ENCODE measurements around the gene MAMDC2. TPM values are rescaled to one million over a fixed set of nuclear protein-coding genes. Genes with fewer than 3 reads are reported as not detected.

Gene MAMDC2
- polyA plus RNA-seq, 2 of the 4 experiments (the other 2 are of a cell fraction) = 0.30 to 0.34 TPM

DNA sequence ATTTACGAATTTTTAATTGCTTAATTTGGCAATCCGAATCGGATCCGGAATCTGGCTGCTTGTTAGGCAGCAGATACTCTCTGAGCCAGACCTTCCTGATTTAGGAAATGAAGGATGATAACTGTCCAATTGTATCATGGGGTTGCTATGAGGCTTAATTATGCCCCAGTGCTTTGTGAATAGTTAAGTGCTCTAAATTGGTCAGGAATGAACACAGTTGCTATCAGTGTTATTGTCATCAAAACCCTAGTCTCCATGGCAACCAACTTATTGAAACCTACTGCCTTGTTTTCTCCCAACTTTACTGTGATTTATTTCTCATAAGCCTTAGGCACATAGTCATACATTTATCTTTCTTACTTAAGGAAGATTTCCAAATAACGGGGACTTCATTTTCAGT, 47.9 kb downstream of the MAMDC2 start:
- no peak for FAIRE-seq
- WGBS (ENCODE audit: missing lambda C conversion rate) = 58% methylated on average over 5 of the region's 5 CpGs
- ChIA-PET CTCF (no interaction called here), POLR2A (no interaction called here)
- H3K9me3 ChIP-seq = no peaks in the 10 kb centered on the region
- no peak overlapping the region for H3K4me3 ChIP-seq
- ATAC-seq = no peak
- TF ChIP-seq CEBPB (IDR thresholded peaks at IDR 0.05) (no peak), E2F6 (IDR thresholded peaks at IDR 0.05; ENCODE audit: borderline replicate concordance, low read depth) (no peak), CTCF (IDR thresholded peaks at IDR 0.05) (no peak), SREBF2 (IDR thresholded peaks at IDR 0.05) (no peak), PHF8 (IDR thresholded peaks at IDR 0.05; ENCODE audit: borderline replicate concordance, low read depth) (no peak), HES2 (IDR thresholded peaks at IDR 0.05) (no peak), ZFP36 (IDR thresholded peaks at IDR 0.05; ENCODE audit: borderline replicate concordance, partially characterized antibody) (no peak), ELK1 (IDR thresholded peaks at IDR 0.05; ENCODE audit: low read depth, low read length) (no peak), HOXB5 (CRISPR knock-in tag; IDR thresholded peaks at IDR 0.05) (no peak), SMC3 (IDR thresholded peaks at IDR 0.05) (no peak), NR3C1 (IDR thresholded peaks at IDR 0.05) (no peak), RAD21 (conservative IDR thresholded peaks at IDR 0.05 in 1 of 2, IDR thresholded peaks at IDR 0.05 in 1 of 2) (no peak), HEYL (CRISPR knock-in tag; IDR thresholded peaks at IDR 0.05) (no peak), TFCP2L1 (CRISPR knock-in tag; IDR thresholded peaks at IDR 0.05) (no peak)
- TF ChIP-seq, protein P1, sequence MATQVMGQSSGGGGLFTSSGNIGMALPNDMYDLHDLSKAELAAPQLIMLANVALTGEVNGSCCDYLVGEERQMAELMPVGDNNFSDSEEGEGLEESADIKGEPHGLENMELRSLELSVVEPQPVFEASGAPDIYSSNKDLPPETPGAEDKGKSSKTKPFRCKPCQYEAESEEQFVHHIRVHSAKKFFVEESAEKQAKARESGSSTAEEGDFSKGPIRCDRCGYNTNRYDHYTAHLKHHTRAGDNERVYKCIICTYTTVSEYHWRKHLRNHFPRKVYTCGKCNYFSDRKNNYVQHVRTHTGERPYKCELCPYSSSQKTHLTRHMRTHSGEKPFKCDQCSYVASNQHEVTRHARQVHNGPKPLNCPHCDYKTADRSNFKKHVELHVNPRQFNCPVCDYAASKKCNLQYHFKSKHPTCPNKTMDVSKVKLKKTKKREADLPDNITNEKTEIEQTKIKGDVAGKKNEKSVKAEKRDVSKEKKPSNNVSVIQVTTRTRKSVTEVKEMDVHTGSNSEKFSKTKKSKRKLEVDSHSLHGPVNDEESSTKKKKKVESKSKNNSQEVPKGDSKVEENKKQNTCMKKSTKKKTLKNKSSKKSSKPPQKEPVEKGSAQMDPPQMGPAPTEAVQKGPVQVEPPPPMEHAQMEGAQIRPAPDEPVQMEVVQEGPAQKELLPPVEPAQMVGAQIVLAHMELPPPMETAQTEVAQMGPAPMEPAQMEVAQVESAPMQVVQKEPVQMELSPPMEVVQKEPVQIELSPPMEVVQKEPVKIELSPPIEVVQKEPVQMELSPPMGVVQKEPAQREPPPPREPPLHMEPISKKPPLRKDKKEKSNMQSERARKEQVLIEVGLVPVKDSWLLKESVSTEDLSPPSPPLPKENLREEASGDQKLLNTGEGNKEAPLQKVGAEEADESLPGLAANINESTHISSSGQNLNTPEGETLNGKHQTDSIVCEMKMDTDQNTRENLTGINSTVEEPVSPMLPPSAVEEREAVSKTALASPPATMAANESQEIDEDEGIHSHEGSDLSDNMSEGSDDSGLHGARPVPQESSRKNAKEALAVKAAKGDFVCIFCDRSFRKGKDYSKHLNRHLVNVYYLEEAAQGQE (IDR thresholded peaks at IDR 0.05) = no peak
- TF ChIP-seq, protein P2, sequence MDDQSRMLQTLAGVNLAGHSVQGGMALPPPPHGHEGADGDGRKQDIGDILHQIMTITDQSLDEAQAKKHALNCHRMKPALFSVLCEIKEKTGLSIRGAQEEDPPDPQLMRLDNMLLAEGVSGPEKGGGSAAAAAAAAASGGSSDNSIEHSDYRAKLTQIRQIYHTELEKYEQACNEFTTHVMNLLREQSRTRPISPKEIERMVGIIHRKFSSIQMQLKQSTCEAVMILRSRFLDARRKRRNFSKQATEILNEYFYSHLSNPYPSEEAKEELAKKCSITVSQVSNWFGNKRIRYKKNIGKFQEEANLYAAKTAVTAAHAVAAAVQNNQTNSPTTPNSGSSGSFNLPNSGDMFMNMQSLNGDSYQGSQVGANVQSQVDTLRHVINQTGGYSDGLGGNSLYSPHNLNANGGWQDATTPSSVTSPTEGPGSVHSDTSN (IDR thresholded peaks at IDR 0.05) = no peak
- no peaks in the 10 kb centered on the region for H3K4me1 ChIP-seq
- no peak overlapping the region for H3K4me2 ChIP-seq
- DNase-seq (ENCODE audit: low read depth in 1 of 2, low spot score in 1 of 2) = no peak
- no peak overlapping the region for H3K27ac ChIP-seq

GRCh38 chr9:70092190-70092589, 48.5 kb downstream of the MAMDC2 start:
- WGBS (ENCODE audit: missing lambda C conversion rate) = 40% methylated on average over 2 of the region's 2 CpGs
- Histone ChIP-seq H3K4me1 (no peaks in the 10 kb centered on the region), H3K9me3 (no peaks in the 10 kb centered on the region), H3K27ac (no peak overlapping the region), H3K4me3 (no peak overlapping the region), H3K4me2 (no peak overlapping the region)
- FAIRE-seq = no peak
- ATAC-seq = no peak
- ChIA-PET CTCF (no interaction called here), POLR2A (no interaction called here)
- DNase-seq (ENCODE audit: low read depth in 1 of 2, low spot score in 1 of 2) = no peak
- TF ChIP-seq MAZ (IDR thresholded peaks at IDR 0.05; ENCODE audit: borderline replicate concordance, low read depth, low read length) (no peak), CHD4 (IDR thresholded peaks at IDR 0.05; ENCODE audit: borderline replicate concordance) (no peak), ESRRA (IDR thresholded peaks at IDR 0.05; ENCODE audit: borderline replicate concordance, low read length) (no peak), CTCF (IDR thresholded peaks at IDR 0.05) (no peak), NR3C1 (IDR thresholded peaks at IDR 0.05) (no peak), JUN (IDR thresholded peaks at IDR 0.05) (no peak), HES2 (IDR thresholded peaks at IDR 0.05) (no peak), ZSCAN20 (CRISPR knock-in tag; IDR thresholded peaks at IDR 0.05) (no peak), HDAC2 (IDR thresholded peaks at IDR 0.05) (no peak), JUNB (IDR thresholded peaks at IDR 0.05) (no peak), CHD2 (IDR thresholded peaks at IDR 0.05; ENCODE audit: low read length, partially characterized antibody) (no peak), ZNF302 (CRISPR knock-in tag; IDR thresholded peaks at IDR 0.05) (no peak), SREBF2 (IDR thresholded peaks at IDR 0.05) (no peak), PHF8 (IDR thresholded peaks at IDR 0.05; ENCODE audit: borderline replicate concordance, low read depth) (no peak), RCOR1 (IDR thresholded peaks at IDR 0.05; ENCODE audit: low read depth, low read length) (no peak)
